ENCODE results near the gene OPCML. TPM values are rescaled to one million over a fixed set of nuclear protein-coding genes. Genes with fewer than 3 reads are reported as not detected.

OPCML gene
- total RNA-seq, 1 experiment from 2014 or later, result 0.94 TPM

DNA sequence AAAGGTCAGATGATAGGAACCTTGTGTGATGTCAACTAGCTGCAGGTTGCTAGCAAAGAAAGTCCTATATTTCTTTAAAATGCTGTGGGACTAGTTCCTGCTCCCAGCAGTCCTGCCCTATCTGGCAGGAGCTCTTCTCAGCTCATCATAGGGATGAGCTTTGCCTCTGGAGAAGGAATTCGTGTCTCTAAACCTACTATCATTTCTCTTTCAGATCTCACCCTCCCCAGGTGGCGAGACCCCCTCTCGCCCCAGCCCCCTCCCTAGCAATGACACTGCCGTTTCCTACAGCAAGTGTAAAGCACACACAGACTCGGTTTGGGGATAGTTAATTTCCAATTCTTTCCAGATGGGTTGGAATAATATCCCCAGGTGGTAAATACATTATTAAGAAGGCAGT lies 533.3 kb downstream of the OPCML start:
- H2BK5ac ChIP-seq (ENCODE audit: insufficient read length, low read length), result no peak overlapping the region
- H3K9ac ChIP-seq (ENCODE audit: extremely low read depth, insufficient read length, low read length), result no peak overlapping the region
- no peaks in the 10 kb centered on the region for H3K9me3 ChIP-seq (ENCODE audit: control insufficient read depth, low read depth, low read length)
- peaks cover 3% of the 10 kb centered on the region; the same call in 1 of the 2 replicates for H3K4me1 ChIP-seq (ENCODE audit: insufficient read depth, low read length)
- no peak overlapping the region for H3K18ac ChIP-seq (ENCODE audit: insufficient read length, low read depth, low read length)
- H3K27me3 Mint-ChIP-seq (ENCODE audit: low read depth), result peaks cover 46% of the 10 kb centered on the region
- peaks cover 23 to 27% of the 10 kb centered on the region in 2 experiments for H3K4me1 Mint-ChIP-seq
- no peak overlapping the region for H3K4ac ChIP-seq (ENCODE audit: low read depth, low read length)
- no peak overlapping the region for H2BK120ac ChIP-seq (ENCODE audit: low read depth, low read length, poor library complexity, severe bottlenecking)
- H3K23me2 ChIP-seq (ENCODE audit: insufficient read length, low read depth, low read length, poor library complexity, severe bottlenecking), result peaks cover 3% of the 10 kb centered on the region
- DNase-seq, result no peak
- H3K79me1 ChIP-seq (ENCODE audit: insufficient read depth, low read depth, low read length, poor library complexity, severe bottlenecking), result no peaks in the 10 kb centered on the region
- no peak overlapping the region for H4K8ac ChIP-seq (replicated peaks; ENCODE audit: insufficient read length, low read depth, low read length)
- H3K23ac ChIP-seq (ENCODE audit: insufficient read length, low read depth, low read length), result no peak overlapping the region
- no peak overlapping the region for H2AFZ ChIP-seq (ENCODE audit: low read length)
- no peak overlapping the region for H3K4me3 Mint-ChIP-seq
- H2BK20ac ChIP-seq (ENCODE audit: low read depth, low read length, poor library complexity, severe bottlenecking), result no peak overlapping the region
- H3K27ac ChIP-seq (ENCODE audit: insufficient read length, low read depth, low read length), result no peak overlapping the region
- H3K4me2 ChIP-seq (ENCODE audit: insufficient read depth, insufficient read length, low read length), result no peak overlapping the region
- no CpG with 5 or more reads among the region's 5 CpGs for WGBS (ENCODE audit: extremely low coverage, insufficient read length, low lambda C conversion rate)
- TF ChIP-seq, protein P1, sequence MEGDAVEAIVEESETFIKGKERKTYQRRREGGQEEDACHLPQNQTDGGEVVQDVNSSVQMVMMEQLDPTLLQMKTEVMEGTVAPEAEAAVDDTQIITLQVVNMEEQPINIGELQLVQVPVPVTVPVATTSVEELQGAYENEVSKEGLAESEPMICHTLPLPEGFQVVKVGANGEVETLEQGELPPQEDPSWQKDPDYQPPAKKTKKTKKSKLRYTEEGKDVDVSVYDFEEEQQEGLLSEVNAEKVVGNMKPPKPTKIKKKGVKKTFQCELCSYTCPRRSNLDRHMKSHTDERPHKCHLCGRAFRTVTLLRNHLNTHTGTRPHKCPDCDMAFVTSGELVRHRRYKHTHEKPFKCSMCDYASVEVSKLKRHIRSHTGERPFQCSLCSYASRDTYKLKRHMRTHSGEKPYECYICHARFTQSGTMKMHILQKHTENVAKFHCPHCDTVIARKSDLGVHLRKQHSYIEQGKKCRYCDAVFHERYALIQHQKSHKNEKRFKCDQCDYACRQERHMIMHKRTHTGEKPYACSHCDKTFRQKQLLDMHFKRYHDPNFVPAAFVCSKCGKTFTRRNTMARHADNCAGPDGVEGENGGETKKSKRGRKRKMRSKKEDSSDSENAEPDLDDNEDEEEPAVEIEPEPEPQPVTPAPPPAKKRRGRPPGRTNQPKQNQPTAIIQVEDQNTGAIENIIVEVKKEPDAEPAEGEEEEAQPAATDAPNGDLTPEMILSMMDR (conservative IDR thresholded peaks at IDR 0.05), result no peak
- H4K5ac ChIP-seq (ENCODE audit: insufficient read length, low read depth, low read length), result no peak overlapping the region
- no peak overlapping the region for H3K56ac ChIP-seq (ENCODE audit: insufficient read length, low read depth, low read length)
- no peak overlapping the region for H2BK12ac ChIP-seq (ENCODE audit: insufficient read length, low read depth, low read length)
- no peak overlapping the region for H3K27ac Mint-ChIP-seq
- no peak overlapping the region for H2BK15ac ChIP-seq (ENCODE audit: low read depth, low read length)
- H3T11ph ChIP-seq (ENCODE audit: low read length), result no peak overlapping the region
- H3K79me2 ChIP-seq (ENCODE audit: insufficient read depth, low read length), result no peaks in the 10 kb centered on the region
- H3K36me3 Mint-ChIP-seq (ENCODE audit: insufficient read depth in 1 of 3, low read depth in 3 of 3), result peaks cover 0 to 8% (median 0%) of the 10 kb centered on the region in 3 experiments; a peak in 3 of 7 replicates
- H3K9me3 Mint-ChIP-seq, result peaks cover 6 to 9% of the 10 kb centered on the region in 2 experiments; a peak in 2 of 5 replicates
- H3K27me3 ChIP-seq (ENCODE audit: insufficient read depth, low read length), result peaks cover 13% of the 10 kb centered on the region; the same call in 1 of the 2 replicates
- H4K20me1 ChIP-seq (ENCODE audit: control insufficient read depth, insufficient read depth, insufficient read length), result no peaks in the 10 kb centered on the region
- H3K14ac ChIP-seq (ENCODE audit: insufficient read depth, low read length), result no peak overlapping the region
- H2AK5ac ChIP-seq (ENCODE audit: insufficient read length, low read length), result no peak overlapping the region
- no peak overlapping the region for H4K91ac ChIP-seq (ENCODE audit: insufficient read length, low read depth, low read length)

All from H9 (cell line).